ENCODE results near the gene IGSF9.

- no peak for TF ChIP-seq CTCF (IDR thresholded peaks at IDR 0.05)
- TF ChIP-seq POLR2A (IDR thresholded peaks at IDR 0.05): no peak
Measured at GRCh38 chr1:159987186-159987585, 41.8 kb upstream of the IGSF9 start.

Data from thyroid gland (tissue), 4 donors.